Chondrocyte (in vitro differentiated cells): ENCODE measurements around the gene WDR72. TPM values are rescaled to one million over a fixed set of nuclear protein-coding genes. Genes with fewer than 3 reads are reported as not detected.
A peak's percentile ranks its signal among the peaks of the same experiment; 100 is the strongest.
"Not testable (repeated sequence)": the region's sequence is repeated elsewhere in the genome, so short reads cannot be mapped to it uniquely, and the experiment has no call there.

Source experiments
- DNase-seq: peaks from one replicate; pipeline ENCODE4 v3.0.0; 2021; ENCODE audit warnings: mixed read lengths, low spot score
- H3K27ac Mint-ChIP-seq: one replicate; pipeline ENCODE4 v1.8.0; 2021; ENCODE audit warnings: mild to moderate bottlenecking, moderate library complexity, mixed read lengths; ENCODE audit not compliant: unreplicated experiment
- H3K27me3 Mint-ChIP-seq: 2 replicates; pipeline ENCODE4 v1.8.0; 2021; ENCODE audit warnings: low read depth, mixed read lengths
- H3K36me3 Mint-ChIP-seq: 2 replicates; pipeline ENCODE4 v1.8.0; 2021; ENCODE audit warnings: low read depth, mixed read lengths
- H3K4me1 Mint-ChIP-seq: 2 replicates; pipeline ENCODE4 v1.8.0; 2021; ENCODE audit warnings: low read depth, mild to moderate bottlenecking, mixed read lengths
- H3K4me3 Mint-ChIP-seq: one replicate; pipeline ENCODE4 v1.8.0; 2021; ENCODE audit warnings: mild to moderate bottlenecking, moderate library complexity, mixed read lengths; ENCODE audit not compliant: unreplicated experiment
- H3K9me3 Mint-ChIP-seq: 2 replicates; pipeline ENCODE4 v1.8.0; 2021; ENCODE audit warnings: low read depth, mixed read lengths
- CTCF ChIP-seq: fragments of 200-600 bp; sonication (generic); IDR thresholded peaks from 2 replicates; pipeline ENCODE4 v1.5.0; 2021; ENCODE audit warnings: antibody characterized with exemption, mild to moderate bottlenecking, moderate library complexity
- total RNA-seq: library from RNA; stranded (reverse); gene quantifications from 3 replicates; pipeline ENCODE4 v1.2.1, GENCODE V29; 2021

The WDR72 gene
- total RNA-seq, 1 donor from 2014 or later = not detected

GRCh38 chr15:53555226-53555625 lies 204.2 kb downstream of the WDR72 start:
- H3K27ac Mint-ChIP-seq = no peak overlapping the region
- H3K9me3 Mint-ChIP-seq = no peaks in the 10 kb centered on the region
- H3K36me3 Mint-ChIP-seq = no peaks in the 10 kb centered on the region
- H3K4me1 Mint-ChIP-seq = no peaks in the 10 kb centered on the region
- no peak overlapping the region for H3K4me3 Mint-ChIP-seq
- TF ChIP-seq CTCF = no peak
- peaks cover 6% of the 10 kb centered on the region for H3K27me3 Mint-ChIP-seq
- no peak for DNase-seq

GRCh38 chr15:53549697-53550305 lies 209.7 kb downstream of the WDR72 start:
- Mint-ChIP-seq H3K27ac (no peak overlapping the region), H3K9me3 (no peaks in the 10 kb centered on the region)
- DNase-seq = no peak

GRCh38 chr15:53548236-53548635 lies 211.2 kb downstream of the WDR72 start:
- Mint-ChIP-seq H3K36me3 (no peaks in the 10 kb centered on the region), H3K27ac (no peak overlapping the region), H3K27me3 (peaks cover 3% of the 10 kb centered on the region), H3K4me3 (no peak overlapping the region), H3K9me3 (peaks cover 6% of the 10 kb centered on the region), H3K4me1 (no peaks in the 10 kb centered on the region)
- DNase-seq = no peak
- TF ChIP-seq CTCF = no peak

More at GRCh38 chr15:53549697-53550305, 209.7 kb downstream of the WDR72 start:
- Mint-ChIP-seq H3K27me3 (peaks cover under 1% of the 10 kb centered on the region), H3K4me3 (no peak overlapping the region), H3K36me3 (no peaks in the 10 kb centered on the region), H3K4me1 (no peaks in the 10 kb centered on the region)
- TF ChIP-seq CTCF = no peak

- H3K4me3 Mint-ChIP-seq = peak overlapping the region; percentile 55
- not testable (repeated sequence) for DNase-seq, H3K27me3 Mint-ChIP-seq, H3K36me3 Mint-ChIP-seq, H3K9me3 Mint-ChIP-seq, H3K4me1 Mint-ChIP-seq, H3K27ac Mint-ChIP-seq
These were observed 218.7 kb downstream of the WDR72 start for GRCh38 chr15:53540626-53541300.

- no peak overlapping the region for H3K4me3 Mint-ChIP-seq
- no peak overlapping the region for H3K27ac Mint-ChIP-seq
- H3K27me3 Mint-ChIP-seq = peaks cover 8% of the 10 kb centered on the region
- TF ChIP-seq CTCF = no peak
- no peaks in the 10 kb centered on the region for H3K36me3 Mint-ChIP-seq
- peaks cover 7% of the 10 kb centered on the region for H3K9me3 Mint-ChIP-seq
- no peak for DNase-seq
- H3K4me1 Mint-ChIP-seq = no peaks in the 10 kb centered on the region
These were observed 219.6 kb downstream of the WDR72 start for GRCh38 chr15:53539878-53540277.
